Stimulated activated CD8-positive, alpha-beta memory T cell treated with anti-CD3 and anti-CD28 coated beads, Interleukin-15, amount 100 ng/mL, for 1 hour (primary cell): ENCODE results near the gene PIPOX.

Experiments
- DNase-seq: peaks from one replicate; pipeline ENCODE4 v3.0.0-alpha.2; 2020; ENCODE audit warnings: low read depth

Gene PIPOX, protein sequence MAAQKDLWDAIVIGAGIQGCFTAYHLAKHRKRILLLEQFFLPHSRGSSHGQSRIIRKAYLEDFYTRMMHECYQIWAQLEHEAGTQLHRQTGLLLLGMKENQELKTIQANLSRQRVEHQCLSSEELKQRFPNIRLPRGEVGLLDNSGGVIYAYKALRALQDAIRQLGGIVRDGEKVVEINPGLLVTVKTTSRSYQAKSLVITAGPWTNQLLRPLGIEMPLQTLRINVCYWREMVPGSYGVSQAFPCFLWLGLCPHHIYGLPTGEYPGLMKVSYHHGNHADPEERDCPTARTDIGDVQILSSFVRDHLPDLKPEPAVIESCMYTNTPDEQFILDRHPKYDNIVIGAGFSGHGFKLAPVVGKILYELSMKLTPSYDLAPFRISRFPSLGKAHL

DNA sequence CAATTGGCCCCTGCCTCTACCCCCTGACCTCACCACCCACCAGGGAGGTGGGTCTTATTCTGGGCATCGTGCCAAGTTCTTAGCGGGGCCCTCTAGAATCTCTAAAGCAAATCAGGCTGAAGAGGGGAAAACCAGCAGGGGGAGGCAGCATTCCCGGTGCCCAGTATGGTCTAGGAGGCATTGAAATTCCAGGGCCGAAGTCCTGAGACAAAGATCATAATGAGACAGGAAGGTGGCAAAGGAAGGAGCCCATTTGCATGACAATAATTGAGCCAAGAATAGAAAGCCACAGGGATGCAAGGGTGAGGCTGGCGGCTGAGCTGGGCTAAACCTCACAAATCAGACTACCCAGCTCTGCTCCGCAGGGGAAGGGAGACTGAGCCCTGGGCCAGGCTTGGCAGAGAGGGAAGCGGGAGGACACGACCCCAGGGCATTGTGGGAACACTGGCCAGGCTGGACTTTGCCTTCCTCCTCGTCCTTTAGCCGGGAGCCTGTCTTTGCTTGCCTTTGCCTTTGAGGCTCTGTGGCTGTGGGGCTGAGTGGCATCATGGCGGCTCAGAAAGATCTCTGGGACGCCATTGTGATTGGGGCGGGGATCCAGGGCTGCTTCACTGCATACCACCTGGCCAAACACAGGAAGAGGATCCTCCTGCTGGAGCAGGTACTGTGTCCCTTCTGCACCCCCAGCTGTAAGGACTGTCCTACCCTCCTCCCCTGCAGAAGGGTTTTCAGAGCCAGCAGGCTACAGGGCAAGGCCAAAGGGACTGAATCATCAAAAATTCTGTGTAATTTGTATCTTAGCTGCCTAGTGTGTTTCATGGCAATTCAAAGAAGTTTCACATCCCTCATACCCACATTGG, at the start of gene PIPOX:
Gene PIPOX, plus strand, starts transcription at position 463 of the 860 bp plus-strand sequence. Its CDS starts 85 bp downstream, at position 548.
- no peak for DNase-seq

- DNase-seq: no peak
Observed at GRCh38 chr17:28993645-28994426, 49.1 kb upstream of the PIPOX start.

- DNase-seq: no peak
Observed at GRCh38 chr17:28996554-28997096, 46.3 kb upstream of the PIPOX start.

- DNase-seq: no peak
Observed at GRCh38 chr17:28997806-28998205, 45.1 kb upstream of the PIPOX start.

DNA sequence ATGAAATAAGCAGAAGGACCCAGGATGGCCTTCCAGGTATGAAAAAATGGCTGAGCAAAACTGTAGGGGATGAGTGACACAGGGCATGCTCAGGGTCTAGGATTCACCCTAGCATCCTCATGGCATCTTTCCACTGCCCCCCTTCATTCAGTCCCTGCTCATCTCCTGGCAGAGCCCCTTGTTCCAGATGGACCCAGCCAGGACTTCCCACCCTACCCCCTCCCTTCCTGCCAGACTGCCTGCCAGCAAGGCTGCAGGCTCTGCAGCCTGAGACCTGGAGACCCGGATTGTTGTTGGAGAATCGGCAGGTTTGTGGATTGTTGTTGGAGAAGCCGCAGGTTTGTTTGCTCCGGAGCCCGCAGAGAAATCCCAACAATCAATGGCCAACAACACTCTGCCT, 43.7 kb upstream of the PIPOX start:
- no peak for DNase-seq

DNA sequence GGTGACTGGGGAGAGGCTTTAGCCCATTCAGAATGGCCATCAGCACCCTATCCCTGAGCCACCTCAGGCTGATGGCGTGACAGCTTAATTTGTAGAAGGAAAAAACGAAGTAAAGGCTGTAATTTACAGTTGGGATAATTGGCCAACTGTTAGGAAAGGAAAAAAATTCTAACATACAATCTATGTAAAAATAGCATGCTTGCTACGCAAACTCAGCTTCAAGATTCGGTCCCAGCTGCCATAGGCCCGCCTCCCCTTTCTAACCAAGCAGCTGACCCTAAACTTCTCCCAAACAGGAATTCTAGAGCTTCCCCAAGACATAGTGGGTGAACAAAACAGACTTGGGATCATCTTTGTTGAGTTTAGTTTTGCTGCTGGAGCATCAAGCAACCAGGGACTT, 42.0 kb upstream of the PIPOX start:
- DNase-seq: no peak

- no peak for DNase-seq
Observed at GRCh38 chr17:29002811-29003210, 40.1 kb upstream of the PIPOX start.

DNA sequence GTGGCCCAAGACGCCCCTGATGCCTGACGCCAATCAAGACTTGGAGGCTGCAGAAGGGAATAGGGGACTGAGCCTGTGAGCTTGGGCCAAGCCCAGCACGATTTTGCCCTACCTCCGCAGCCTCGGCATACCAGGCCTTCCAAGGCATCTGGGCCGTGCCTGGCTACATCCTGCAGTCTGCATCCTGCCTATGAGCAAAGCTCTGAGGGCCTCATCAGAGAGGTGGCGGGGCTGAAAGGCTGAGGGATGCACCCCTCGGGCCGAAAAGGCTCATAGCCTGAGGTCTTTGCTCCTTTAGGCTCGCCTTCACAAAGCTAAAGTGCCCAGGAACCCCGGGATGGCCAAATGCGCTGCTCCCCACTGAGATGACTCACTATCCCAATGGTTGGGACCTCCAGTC, 39.7 kb upstream of the PIPOX start:
- no peak for DNase-seq

GRCh38 chr17:29004081-29004692, 38.8 kb upstream of the PIPOX start:
- no peak for DNase-seq

DNA sequence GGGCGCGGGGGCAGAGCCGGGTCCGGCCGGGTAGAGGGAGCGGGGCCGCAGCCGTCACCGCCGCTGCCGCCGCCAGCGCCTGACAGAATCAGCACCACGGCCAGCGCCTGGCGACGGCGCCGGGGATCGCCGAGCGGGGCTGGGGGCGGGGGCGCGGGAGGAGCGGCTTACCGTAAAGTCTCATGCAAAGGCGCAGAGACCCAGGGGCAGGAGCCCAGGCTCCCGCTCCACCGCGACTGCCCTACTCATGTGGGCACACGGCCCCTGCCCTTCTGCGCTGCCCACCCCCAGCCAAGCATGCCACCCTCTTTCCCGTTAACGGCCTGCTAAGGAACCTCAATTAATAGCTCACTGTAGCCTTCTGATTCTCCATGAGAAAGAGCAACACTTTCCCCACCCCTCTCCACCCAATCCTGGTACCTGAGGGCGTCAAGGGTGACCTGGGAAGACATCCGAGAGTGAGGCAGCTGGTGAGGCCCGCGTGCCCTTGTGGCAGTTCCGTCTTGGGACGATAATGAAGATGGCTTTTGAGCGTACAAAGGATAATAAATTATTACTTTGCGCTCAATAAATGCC, 36.9 kb upstream of the PIPOX start, which contains the start of gene SEZ6:
Gene SEZ6, minus strand, starts transcription at position 98 of the 576 bp plus-strand sequence. CDS start 164 bp downstream, outside the sequence.
- DNase-seq: peak; percentile 17

DNA sequence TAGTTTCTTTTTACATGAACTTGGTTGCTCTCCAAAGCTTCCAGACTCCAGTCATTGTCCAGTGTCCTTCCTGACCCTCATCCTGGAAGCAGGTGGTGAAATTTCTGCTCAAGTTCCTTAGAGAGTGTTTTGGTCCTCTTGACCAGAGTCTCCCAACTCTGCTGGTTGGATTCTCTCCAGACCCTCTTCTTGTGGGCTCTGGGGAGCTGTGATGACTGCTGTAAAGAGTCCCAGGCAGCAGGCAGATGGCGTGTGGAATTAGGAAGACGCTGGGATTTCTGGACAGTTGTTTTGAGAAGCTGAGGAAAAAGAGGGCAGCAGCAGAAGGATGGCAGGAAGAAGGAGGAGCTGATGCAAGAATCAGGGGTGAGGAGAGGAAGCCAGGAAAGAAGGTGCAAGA, 35.5 kb upstream of the PIPOX start:
- no peak for DNase-seq

- DNase-seq: no peak
Observed at GRCh38 chr17:29007860-29008455, 35.0 kb upstream of the PIPOX start.

GRCh38 chr17:29008591-29008990, 34.4 kb upstream of the PIPOX start:
- DNase-seq: no peak

DNA sequence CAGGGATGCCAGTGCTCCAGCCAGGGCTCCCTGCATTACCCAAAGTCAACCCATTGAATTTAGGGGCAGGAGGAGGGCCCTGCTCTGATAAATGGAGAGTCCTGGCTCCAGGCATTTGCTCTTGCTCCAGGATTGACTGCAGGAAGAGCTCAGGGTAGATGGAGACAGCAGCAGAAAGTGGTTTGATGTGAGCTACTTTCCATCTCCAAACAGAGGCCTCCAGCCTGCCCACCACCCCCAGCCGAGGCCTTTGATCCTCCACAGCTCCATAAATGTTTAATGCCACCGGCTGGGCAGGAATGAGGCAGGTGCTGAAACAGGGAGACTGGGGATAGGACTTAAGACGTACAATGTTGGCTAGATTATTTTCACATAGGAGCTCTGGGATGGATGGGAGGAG, 32.8 kb upstream of the PIPOX start:
- DNase-seq: no peak

DNA sequence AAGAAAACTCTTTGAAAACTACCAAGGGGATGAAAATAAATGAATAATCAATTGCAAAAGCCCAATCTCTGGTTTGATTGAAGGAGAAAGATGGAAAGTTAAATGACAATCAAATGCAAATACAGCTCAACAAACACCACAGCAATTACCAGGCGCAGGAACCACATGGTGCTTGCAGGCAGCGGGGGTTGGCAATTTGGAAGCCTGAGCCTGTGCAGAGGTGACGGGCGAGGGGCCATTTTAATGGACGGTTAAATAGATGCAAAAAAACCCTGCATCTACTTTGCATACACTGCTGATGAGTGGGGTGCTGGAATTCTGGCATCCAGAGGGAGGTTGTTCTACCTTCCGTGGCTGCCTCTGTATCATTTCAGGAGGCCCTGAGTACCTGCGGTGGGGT, 32.4 kb upstream of the PIPOX start:
- DNase-seq: no peak

DNA sequence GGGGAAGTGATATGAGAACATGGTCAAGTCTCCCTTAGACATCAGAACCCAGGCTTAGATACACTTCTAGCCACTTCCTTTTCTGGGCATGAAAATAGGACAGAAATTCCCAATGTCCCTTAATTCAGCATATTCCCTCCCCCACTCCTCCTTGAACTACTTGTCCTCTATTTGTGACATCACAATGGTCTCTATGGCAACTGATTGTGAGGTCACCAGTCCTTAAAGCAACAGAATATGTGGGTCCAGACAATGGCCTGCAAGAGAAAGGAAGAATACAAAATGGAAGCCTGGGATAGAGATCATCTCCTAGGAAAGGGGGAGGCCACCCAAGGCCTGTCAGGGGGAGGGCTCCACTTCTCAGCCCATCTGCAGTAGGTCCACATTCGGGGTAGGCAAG, 30.4 kb upstream of the PIPOX start:
- DNase-seq: no peak

DNA sequence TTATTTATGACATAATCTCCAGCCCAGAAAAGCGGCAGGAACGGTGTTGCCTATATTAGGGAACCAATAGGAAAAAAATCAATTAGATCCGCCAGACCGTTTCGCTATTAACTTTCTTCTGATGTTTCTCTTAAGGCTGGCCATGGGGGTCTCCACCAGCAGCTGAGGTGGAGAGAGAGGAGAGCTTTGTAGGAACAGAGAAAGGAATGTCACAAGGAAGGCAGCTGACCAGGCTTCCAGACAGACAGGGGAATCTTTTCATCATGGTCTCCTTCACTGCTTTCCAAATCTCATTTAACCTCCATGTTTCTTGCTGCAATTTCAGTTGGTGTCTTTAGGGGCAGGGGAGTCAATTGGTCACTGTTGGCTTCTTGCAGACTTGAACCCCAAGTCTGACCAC, 28.2 kb upstream of the PIPOX start:
- DNase-seq: no peak

- no peak for DNase-seq
Observed at GRCh38 chr17:29016345-29017210, 26.4 kb upstream of the PIPOX start.

DNA sequence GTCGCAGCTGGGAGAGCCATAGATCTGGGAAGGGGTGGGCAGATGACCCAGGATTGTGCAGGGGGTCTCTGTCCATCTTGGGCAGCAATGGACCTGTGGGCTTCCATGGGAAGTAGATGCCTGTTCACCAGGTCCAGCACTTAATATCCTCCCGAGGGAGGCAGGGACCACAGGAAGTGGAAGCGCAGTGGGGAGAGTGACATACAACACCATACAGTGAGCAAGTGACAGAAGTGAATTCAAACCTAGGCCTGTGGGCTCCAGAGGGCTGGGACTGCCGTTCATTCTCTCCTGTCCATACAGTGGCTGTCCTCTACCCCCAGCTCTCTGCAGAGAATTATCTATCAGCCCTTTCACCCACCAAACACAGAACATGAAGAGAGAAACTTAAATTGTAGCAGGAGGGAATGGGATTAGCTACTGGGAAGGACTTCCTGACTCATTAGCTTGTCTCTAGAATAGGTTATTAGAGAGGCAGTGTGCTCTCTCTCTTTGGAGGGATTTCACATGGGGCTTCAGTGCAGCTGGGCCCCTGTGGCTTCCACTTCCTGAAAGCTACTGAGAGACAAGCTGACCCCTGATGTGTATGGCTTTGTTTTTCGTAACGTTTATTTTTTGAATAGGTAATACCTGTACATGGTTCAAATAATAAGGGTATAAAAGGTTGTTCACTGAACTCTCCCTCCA, 24.0 kb upstream of the PIPOX start:
- DNase-seq: no peak
